Endothelial cell of umbilical vein (primary cell): ENCODE results near the gene AHI1. TPM values are rescaled to one million over a fixed set of nuclear protein-coding genes. Genes with fewer than 3 reads are reported as not detected.

Experiments
- BruUV-seq: library from RNA; stranded (reverse); fragments of 400-500 nt; replicated peaks from 2 replicates; lab custom pipeline; 2021; lab: Mats Ljungman, UMichigan
- CTCF ChIA-PET: fragments of 300-600, 350-600 bp; sonication (Branson Sonifier 250); formaldehyde crosslinking; loops from one replicate; lab custom pipeline; 2021; ENCODE audit warnings: antibody characterized with exemption, inconsistent platforms; lab: Charles Lee
- POLR2A ChIA-PET: fragments of 300-600, 350-600 bp; sonication (Branson Sonifier 250); formaldehyde crosslinking; loops from one replicate; lab custom pipeline; 2021; ENCODE audit warnings: antibody characterized with exemption, inconsistent platforms; lab: Charles Lee
- DNase-seq: peaks from one replicate; pipeline ENCODE4 v3.0.0-alpha.2; 2011; ENCODE audit warnings: low read depth, low spot score
- FAIRE-seq: peaks from 2 replicates; lab custom pipeline; 2011; peaks lifted over from hg19 to GRCh38; lab: Jason Lieb, UNC
- H2AFZ ChIP-seq: 2 replicates; pipeline ENCODE4 v1.6.0; 2012; ENCODE audit warnings: low read depth, low read length, control low read depth, inconsistent platforms
- H3K27ac ChIP-seq: 2 replicates; pipeline ENCODE4 v1.5.1; 2011; ENCODE audit warnings: low read depth, mild to moderate bottlenecking, control low read depth, low read length, moderate library complexity; ENCODE audit not compliant: insufficient read depth
- H3K27me3 ChIP-seq, 2 experiments: 2 replicates each; pipeline versions ENCODE4 v1.6.0 to v1.6.1; 2011; ENCODE audit warnings: low read length in 2 of 2, mixed read lengths in 1 of 2; ENCODE audit not compliant: control insufficient read depth in 2 of 2, insufficient read depth in 2 of 2
- H3K36me3 ChIP-seq, 2 experiments: 2 replicates in 1 of 2; 3 replicates in 1 of 2; pipeline ENCODE4 v1.5.1; 2011; ENCODE audit warnings: low read length in 2 of 2, mild to moderate bottlenecking in 1 of 2, moderate library complexity in 1 of 2; ENCODE audit not compliant: control insufficient read depth in 2 of 2, insufficient read depth in 2 of 2; ENCODE audit errors: extremely low read depth in 1 of 2
- H3K4me1 ChIP-seq: 3 replicates; pipeline ENCODE4 v1.5.1; 2011; ENCODE audit warnings: mild to moderate bottlenecking, low read length; ENCODE audit not compliant: control insufficient read depth, insufficient read depth; ENCODE audit errors: extremely low read depth
- H3K4me2 ChIP-seq: 2 replicates; pipeline ENCODE4 v1.6.1; 2011; ENCODE audit warnings: low read length, control low read depth, mixed read lengths; ENCODE audit not compliant: insufficient read depth
- H3K4me3 ChIP-seq, 3 experiments: fragments of 200-600 bp in 1 of 3; sonication (generic), shearing (Covaris generic) in 1 of 3; replicated peaks in 1 of 3; 2 replicates each; pipeline ENCODE4 v1.5.1; 2011 to 2016; ENCODE audit warnings: control low read depth in 3 of 3, low read length in 3 of 3, mild to moderate bottlenecking in 2 of 3, inconsistent platforms in 1 of 3, low read depth in 1 of 3, moderate library complexity in 1 of 3; ENCODE audit not compliant: insufficient read depth in 1 of 3
- H3K79me2 ChIP-seq: 2 replicates; pipeline ENCODE4 v1.6.0; 2012; ENCODE audit warnings: low read length, inconsistent platforms; ENCODE audit not compliant: control insufficient read depth, insufficient read depth
- H3K9ac ChIP-seq: replicated peaks from 2 replicates; pipeline ENCODE3; 2011; ENCODE audit warnings: low read length, control low read depth; ENCODE audit not compliant: insufficient read depth; ENCODE audit errors: extremely low read depth
- H3K9me1 ChIP-seq: replicated peaks from 3 replicates; pipeline ENCODE4 v1.6.0; 2011; ENCODE audit warnings: mild to moderate bottlenecking, low read length; ENCODE audit not compliant: control insufficient read depth, insufficient read depth; ENCODE audit errors: extremely low read depth
- H3K9me3 ChIP-seq: replicated peaks from 2 replicates; pipeline ENCODE4 v1.5.1; 2012; ENCODE audit warnings: low read length, inconsistent platforms; ENCODE audit not compliant: control insufficient read depth, insufficient read depth
- H4K20me1 ChIP-seq: replicated peaks from 2 replicates; pipeline ENCODE3; 2011; ENCODE audit warnings: mild to moderate bottlenecking, low read length; ENCODE audit not compliant: control insufficient read depth, insufficient read depth; ENCODE audit errors: extremely low read depth
- FOS ChIP-seq: IDR thresholded peaks from 2 replicates; pipeline ENCODE4 v1.6.1; 2011; ENCODE audit warnings: mild to moderate bottlenecking, low read length, moderate library complexity, borderline replicate concordance; ENCODE audit not compliant: insufficient read depth
- JUN ChIP-seq: IDR thresholded peaks from 2 replicates; pipeline ENCODE4 v1.6.1; 2011; ENCODE audit warnings: borderline replicate concordance, low read depth; ENCODE audit not compliant: insufficient read length, insufficient read depth
- MYC ChIP-seq: IDR thresholded peaks from one replicate; pipeline ENCODE4 v1.6.1; 2011; ENCODE audit warnings: mild to moderate bottlenecking, low read depth, low read length
- POLR2AphosphoS5 ChIP-seq: IDR thresholded peaks from 2 replicates; pipeline ENCODE4 v1.6.1; 2012; ENCODE audit warnings: low read depth, mild to moderate bottlenecking, control low read depth, low read length, moderate library complexity; ENCODE audit not compliant: insufficient read depth
- dilution Hi-C: fragments of 300-500 bp; cut with MboI; formaldehyde crosslinking; loops from one replicate; pipeline ENCODE4 v1.15.0; 2019; ENCODE audit warnings: low sequenced_read_pairs; ENCODE audit not compliant: extremely low pct_ligation_motif_present
- intact Hi-C: fragments of 100-400 bp; cut with micrococcal nuclease; formaldehyde crosslinking; loops from one replicate; pipeline ENCODE4 v1.10.0; 2022
- polyA plus RNA-seq, 4 experiments: library from polyadenylated mRNA; depleted of rRNA in 3 of 4; stranded (reverse) in 3 of 4; unstranded in 1 of 4; fragments of >200 nt; gene quantifications; 2 replicates each; pipeline versions ENCODE4 v1.2.1 to v1.2.3, GENCODE V29; 2011 to 2012; ENCODE audit warnings: missing spikeins in 1 of 4
- total RNA-seq: library from RNA; stranded (reverse); gene quantifications from 2 replicates; pipeline ENCODE4 v1.2.3, GENCODE V29; 2021
- TF ChIP-seq, protein P1 (sequence below), 2 donors: IDR thresholded peaks; 1 replicate in 1 of 2; 2 replicates in 1 of 2; pipeline ENCODE4 v1.5.1; 2011; ENCODE audit warnings: low read length in 2 of 2, mild to moderate bottlenecking in 2 of 2, moderate library complexity in 2 of 2, control low read depth in 1 of 2, inconsistent platforms in 1 of 2, low read depth in 1 of 2; ENCODE audit not compliant: insufficient read depth in 1 of 2; ENCODE audit errors: extremely low read depth in 1 of 2
- TF ChIP-seq, protein P2 (sequence below): IDR thresholded peaks from 2 replicates; pipeline ENCODE4 v1.6.1; 2011; ENCODE audit not compliant: insufficient read depth, insufficient read length

AHI1 gene
- total and polyA plus RNA-seq, 2 donors (not counting 3 experiments of a cell fraction or from before 2014, with no cell fraction given), result 5.1 to 20.7 TPM

DNA sequence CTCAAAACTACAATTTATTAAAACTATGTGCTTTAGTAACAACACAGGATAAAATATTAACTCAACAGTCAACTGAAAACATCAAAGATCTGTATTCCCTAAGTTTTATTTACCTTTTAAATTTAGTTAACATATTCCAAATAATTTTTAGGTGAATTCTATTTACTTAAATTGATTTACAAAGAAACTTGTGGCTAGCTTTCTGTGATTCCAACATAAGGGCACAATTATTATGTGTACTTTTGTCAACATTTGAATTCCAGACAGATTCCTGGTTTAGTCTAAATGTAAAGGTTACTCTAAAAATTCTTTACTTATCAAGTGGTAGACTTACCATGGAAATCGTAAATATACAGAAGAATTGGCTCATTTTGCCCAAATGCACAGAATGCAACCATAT is 70.7 kb downstream of the AHI1 start:
- TF ChIP-seq FOS, result no peak
- no peak for TF ChIP-seq POLR2AphosphoS5
- TF ChIP-seq, protein P1, sequence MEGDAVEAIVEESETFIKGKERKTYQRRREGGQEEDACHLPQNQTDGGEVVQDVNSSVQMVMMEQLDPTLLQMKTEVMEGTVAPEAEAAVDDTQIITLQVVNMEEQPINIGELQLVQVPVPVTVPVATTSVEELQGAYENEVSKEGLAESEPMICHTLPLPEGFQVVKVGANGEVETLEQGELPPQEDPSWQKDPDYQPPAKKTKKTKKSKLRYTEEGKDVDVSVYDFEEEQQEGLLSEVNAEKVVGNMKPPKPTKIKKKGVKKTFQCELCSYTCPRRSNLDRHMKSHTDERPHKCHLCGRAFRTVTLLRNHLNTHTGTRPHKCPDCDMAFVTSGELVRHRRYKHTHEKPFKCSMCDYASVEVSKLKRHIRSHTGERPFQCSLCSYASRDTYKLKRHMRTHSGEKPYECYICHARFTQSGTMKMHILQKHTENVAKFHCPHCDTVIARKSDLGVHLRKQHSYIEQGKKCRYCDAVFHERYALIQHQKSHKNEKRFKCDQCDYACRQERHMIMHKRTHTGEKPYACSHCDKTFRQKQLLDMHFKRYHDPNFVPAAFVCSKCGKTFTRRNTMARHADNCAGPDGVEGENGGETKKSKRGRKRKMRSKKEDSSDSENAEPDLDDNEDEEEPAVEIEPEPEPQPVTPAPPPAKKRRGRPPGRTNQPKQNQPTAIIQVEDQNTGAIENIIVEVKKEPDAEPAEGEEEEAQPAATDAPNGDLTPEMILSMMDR (IDR thresholded peaks at IDR 0.05; ENCODE audit: extremely low read depth in 1 of 2, insufficient read depth in 1 of 2, low read depth in 1 of 2, low read length in 2 of 2), result no peak
- TF ChIP-seq, protein P2, sequence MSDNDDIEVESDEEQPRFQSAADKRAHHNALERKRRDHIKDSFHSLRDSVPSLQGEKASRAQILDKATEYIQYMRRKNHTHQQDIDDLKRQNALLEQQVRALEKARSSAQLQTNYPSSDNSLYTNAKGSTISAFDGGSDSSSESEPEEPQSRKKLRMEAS, result no peak
- ChIA-PET POLR2A (no interaction called here), CTCF (interaction anchor here (1.2 to 1.4 kb wide), 2 partner anchors 18 to 425 kb away, joined by 3 read pairs; no protein-coding TSS in a partner anchor)
- Histone ChIP-seq H3K27me3 (no peaks in the 10 kb centered on the region), H3K4me3 (no peak overlapping the region), H3K79me2 (no peaks in the 10 kb centered on the region), H3K9ac (no peak overlapping the region), H3K9me3 (no peaks in the 10 kb centered on the region), H3K4me2 (no peak overlapping the region), H3K36me3 (peaks cover 0 to 3% of the 10 kb centered on the region in 2 experiments), H3K9me1 (no peaks in the 10 kb centered on the region), H4K20me1 (no peaks in the 10 kb centered on the region), H3K27ac (no peak overlapping the region), H2AFZ (no peak overlapping the region), H3K4me1 (no peaks in the 10 kb centered on the region)
- intact Hi-C loops, result loop anchor here (5.0 kb wide), 1 partner anchor 770 kb away; no protein-coding TSS in a partner anchor
- no TSS peak for BruUV-seq
- FAIRE-seq, result no peak
- dilution Hi-C loops, result no loop called here
- DNase-seq, result no peak

DNA sequence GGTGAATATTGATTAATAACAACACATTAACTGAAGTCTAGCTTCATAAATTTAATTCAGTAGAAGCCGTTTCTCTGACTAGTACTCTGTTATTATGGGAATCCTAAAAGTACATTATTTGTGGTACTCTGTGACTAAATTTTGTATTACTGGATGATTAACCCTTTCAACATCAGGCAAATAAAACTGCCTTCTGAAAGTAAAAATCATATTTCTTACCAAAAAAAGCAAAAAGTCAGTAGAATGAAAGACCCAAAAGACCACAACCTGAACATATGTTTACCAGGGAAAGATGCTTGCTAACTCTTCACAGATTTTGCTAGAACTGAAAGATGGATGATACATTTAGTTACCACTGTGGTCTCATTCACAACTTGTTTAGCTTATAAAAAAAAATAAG is 73.2 kb downstream of the AHI1 start:
- no peaks in the 10 kb centered on the region for H4K20me1 ChIP-seq
- BruUV-seq, result no TSS peak
- no peaks in the 10 kb centered on the region for H3K27me3 ChIP-seq
- intact Hi-C loops, result no loop called here
- peaks cover 5% of the 10 kb centered on the region for H3K4me1 ChIP-seq
- dilution Hi-C loops, result no loop called here
- no peak overlapping the region for H3K4me2 ChIP-seq
- DNase-seq, result no peak
- no peak overlapping the region for H2AFZ ChIP-seq
- H3K9me3 ChIP-seq, result no peaks in the 10 kb centered on the region
- H3K4me3 ChIP-seq, result no peak overlapping the region
- no peak overlapping the region for H3K27ac ChIP-seq
- CTCF ChIA-PET, result interaction anchor here (0.6 to 2.0 kb wide), 7 partner anchors 19 to 1302 kb away, joined by 3 to 19 read pairs (median 4); no protein-coding TSS in a partner anchor
- no peak overlapping the region for H3K9ac ChIP-seq
- no peaks in the 10 kb centered on the region for H3K36me3 ChIP-seq
- no peak for FAIRE-seq
- no peaks in the 10 kb centered on the region for H3K9me1 ChIP-seq
- H3K79me2 ChIP-seq, result no peaks in the 10 kb centered on the region
- TF ChIP-seq, protein P1 (IDR thresholded peaks at IDR 0.05; ENCODE audit: extremely low read depth in 1 of 2, insufficient read depth in 1 of 2, low read depth in 1 of 2, low read length in 2 of 2), result no peak
- TF ChIP-seq, protein P2, result no peak
- TF ChIP-seq MYC, result no peak
- no peak for TF ChIP-seq POLR2AphosphoS5
- TF ChIP-seq JUN, result no peak
- POLR2A ChIA-PET, result no interaction called here
